OCI-LY3 (cell line): Measurements from ENCODE around the gene NTRK2.

Experiments
- CTCF ChIP-seq: fragments of 200-600, 300-600 bp; sonication (generic); IDR thresholded peaks from 2 replicates; pipeline ENCODE4 v1.5.1; 2014; ENCODE audit warnings: antibody characterized with exemption, low read length, low read depth
- EZH2phosphoT487 ChIP-seq: fragments of 200-600 bp; shearing (Covaris generic); IDR thresholded peaks from 2 replicates; pipeline ENCODE4 v1.6.1; 2018; ENCODE audit warnings: antibody characterized with exemption, mixed run types, low read depth

- TF ChIP-seq CTCF (no peak), EZH2phosphoT487 (no peak)
Measured at GRCh38 chr9:84945878-84946538, 276.5 kb downstream of the NTRK2 start.
